AG09309 (cell line): ENCODE results near the gene CENPP.

Source experiments
- DNase-seq: peaks from one replicate; pipeline ENCODE4 v3.0.0-alpha.2; 2010; ENCODE audit warnings: low read depth
- H3K4me3 ChIP-seq: 2 replicates; pipeline ENCODE4 v1.5.1; 2011; ENCODE audit warnings: mild to moderate bottlenecking, low read depth, low read length, moderate library complexity; ENCODE audit not compliant: control insufficient read depth
- CTCF ChIP-seq: IDR thresholded peaks from 2 replicates; pipeline ENCODE4 v1.5.1; 2011; ENCODE audit warnings: mild to moderate bottlenecking, low read depth, low read length, inconsistent platforms; ENCODE audit not compliant: insufficient read depth, control insufficient read depth; ENCODE audit errors: missing control alignments

CENPP gene

GRCh38 chr9:92642041-92642451 is 316.3 kb downstream of the CENPP start:
- no peak overlapping the region for H3K4me3 ChIP-seq

DNA sequence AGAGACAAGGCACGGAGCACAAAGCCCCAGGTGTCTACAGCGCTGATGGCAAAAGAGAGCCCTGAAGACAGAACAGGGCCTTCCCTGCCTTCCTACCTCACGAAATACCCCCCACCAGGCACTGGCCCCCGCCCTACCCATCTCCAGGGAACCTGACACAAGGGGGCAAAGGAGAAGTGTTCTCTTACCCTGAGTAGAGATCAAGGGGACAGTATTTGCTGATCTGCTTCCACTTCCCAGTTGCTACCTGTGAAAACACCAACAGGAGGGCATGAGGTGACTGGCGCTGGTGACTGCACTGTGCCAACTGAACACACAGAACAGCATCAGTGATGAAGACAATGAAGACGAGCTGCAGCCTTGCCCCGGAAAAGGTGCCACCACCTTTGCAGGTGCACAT is 316.8 kb downstream of the CENPP start:
- TF ChIP-seq CTCF: no peak
- no peak for DNase-seq
- no peak overlapping the region for H3K4me3 ChIP-seq

More at GRCh38 chr9:92642041-92642451, 316.3 kb downstream of the CENPP start:
- DNase-seq: no peak
- TF ChIP-seq CTCF: no peak

DNA sequence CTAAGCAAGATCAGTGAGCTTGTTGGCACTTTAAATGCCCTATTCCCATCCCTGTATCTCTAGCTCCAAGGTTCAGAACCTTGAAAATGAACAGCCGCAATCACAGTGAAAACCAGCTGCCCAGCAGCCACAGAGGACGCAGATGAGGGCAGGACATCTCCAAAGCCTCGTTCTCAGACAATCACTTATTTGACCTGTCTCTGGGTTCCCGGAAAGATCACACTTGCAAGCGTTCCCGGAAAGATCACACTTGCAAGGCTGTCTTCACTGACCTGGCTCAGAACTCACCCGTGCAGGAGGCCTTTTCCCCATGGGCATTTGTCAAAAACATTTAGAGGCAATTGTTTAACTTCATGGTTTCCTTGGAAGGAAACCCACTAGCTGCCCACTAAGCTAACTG is 318.5 kb downstream of the CENPP start:
- TF ChIP-seq CTCF: no peak
- no peak overlapping the region for H3K4me3 ChIP-seq
- DNase-seq: no peak

DNA sequence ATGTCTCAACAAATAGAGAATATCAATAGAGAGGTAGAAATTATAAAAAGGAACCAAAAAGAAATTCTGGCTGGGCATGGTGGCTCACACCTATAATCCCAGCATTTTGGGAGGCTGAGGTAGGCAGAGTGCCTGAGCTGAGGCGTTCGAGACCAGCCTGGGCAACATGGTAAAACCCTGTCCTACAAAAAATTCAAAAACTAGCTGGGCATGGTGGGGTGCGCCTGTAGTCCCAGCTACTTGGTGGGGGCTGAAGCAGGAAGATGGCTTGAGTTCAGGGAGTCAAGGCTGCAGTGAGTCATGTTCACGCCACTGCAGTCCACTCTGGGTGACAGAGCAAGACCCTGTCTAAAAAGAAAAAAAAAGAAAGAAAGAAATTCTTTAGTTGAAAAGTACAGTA is 319.3 kb downstream of the CENPP start:
- no peak for TF ChIP-seq CTCF
- H3K4me3 ChIP-seq: no peak overlapping the region
- no peak for DNase-seq

DNA sequence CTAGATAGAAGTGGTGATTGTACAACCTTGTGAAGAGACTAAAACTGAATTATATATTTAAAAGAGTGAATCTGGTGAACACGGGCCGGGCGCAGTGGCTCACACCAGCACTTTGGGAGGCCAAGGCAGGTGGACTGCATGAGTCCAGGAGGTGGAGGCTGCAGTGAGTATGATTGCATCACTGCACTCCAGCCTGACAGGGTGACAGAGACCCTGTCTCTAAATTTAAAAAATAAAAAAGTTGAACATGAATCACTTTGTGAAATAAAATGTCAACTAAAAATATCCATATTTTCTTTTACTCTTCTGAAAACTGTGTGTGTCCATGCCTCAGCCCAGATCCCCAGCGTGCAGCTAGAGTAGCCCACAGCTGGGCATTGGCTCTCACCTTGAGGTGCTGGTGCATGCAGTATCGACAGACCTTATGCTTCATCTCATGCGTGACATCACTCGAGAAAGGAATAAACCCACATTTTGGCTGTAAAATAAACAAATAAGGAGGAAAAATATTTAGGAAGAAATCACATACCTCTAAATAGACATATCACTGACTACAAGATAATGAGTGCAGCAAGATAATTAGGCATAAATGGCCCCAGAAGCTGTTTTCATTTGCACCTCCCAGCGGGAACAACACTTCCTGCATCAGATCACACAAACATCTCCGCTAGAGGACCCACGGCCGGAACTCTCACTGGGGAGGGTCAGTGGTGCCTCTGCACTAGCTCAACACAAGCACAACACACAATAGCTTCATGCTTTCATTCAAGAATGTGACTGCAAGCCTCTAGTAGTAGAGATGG is 322.1 kb downstream of the CENPP start:
- DNase-seq: no peak
- H3K4me3 ChIP-seq: no peak overlapping the region
- TF ChIP-seq CTCF: no peak

GRCh38 chr9:92648474-92648971 is 322.8 kb downstream of the CENPP start:
- no peak for TF ChIP-seq CTCF
- H3K4me3 ChIP-seq: no peak overlapping the region
- DNase-seq: no peak
